HG02970 (cell line): ENCODE data around the gene DEFB118.
"Not testable (repeated sequence)": the region's sequence is repeated elsewhere in the genome, so short reads cannot be mapped to it uniquely, and the experiment has no call there.

ENCODE experiments used
- ATAC-seq: cut with Tn5 transposase; IDR thresholded peaks from one replicate; pipeline ENCODE4 v1.9.1; 2021; ENCODE audit warnings: mild to moderate bottlenecking, moderate library complexity, moderate number of reproducible peaks; ENCODE audit not compliant: unreplicated experiment, low FRiP score

Gene DEFB118, protein sequence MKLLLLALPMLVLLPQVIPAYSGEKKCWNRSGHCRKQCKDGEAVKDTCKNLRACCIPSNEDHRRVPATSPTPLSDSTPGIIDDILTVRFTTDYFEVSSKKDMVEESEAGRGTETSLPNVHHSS

GRCh38 chr20:31368301-31368700 is at the start of gene DEFB118:
DEFB118 (plus strand) TSS chr20:31368601; CDS start chr20:31368651, 50 bp downstream.
- no peak for ATAC-seq

DNA sequence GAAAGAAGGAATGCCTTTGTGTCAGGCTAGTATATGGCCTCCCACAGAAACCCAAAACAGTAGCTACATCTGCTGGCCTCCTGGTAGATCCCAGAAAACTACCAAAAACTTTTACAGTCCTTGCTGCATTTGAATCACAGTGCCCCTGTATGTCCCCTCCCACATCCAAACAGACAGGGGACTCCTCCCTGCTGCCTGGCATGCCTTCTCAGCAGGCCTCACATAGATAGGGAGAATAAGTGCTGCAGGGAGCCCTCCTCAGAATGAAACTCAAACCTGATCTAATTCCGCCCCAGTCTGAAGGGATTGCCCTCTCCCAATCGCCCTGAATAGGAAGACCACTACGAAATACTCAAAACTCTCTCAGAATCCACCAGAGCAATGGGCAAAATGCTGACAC is 45.9 kb upstream of the DEFB118 start:
- ATAC-seq = no peak

DNA sequence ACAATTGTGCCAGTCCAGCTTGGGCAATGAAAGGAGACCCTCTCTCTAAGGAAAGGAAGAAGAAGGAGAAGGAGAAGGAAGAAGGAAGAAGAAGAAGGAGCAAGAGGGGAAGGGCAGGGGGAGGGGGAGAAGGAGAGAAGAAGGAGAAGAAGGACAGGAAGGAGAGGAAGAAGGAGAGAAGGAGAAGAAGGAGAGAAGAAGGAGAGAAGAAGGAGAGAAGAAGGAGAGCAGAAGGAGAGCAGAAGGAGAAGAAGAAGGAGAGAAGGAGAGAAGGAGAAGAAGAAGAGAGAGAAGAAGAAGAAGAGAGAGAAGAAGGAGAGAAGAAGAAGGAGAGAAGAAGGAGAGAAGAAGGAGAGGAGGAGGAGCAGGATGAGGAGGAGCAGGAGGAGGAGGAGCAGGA is 37.5 kb upstream of the DEFB118 start:
- no peak for ATAC-seq

DNA sequence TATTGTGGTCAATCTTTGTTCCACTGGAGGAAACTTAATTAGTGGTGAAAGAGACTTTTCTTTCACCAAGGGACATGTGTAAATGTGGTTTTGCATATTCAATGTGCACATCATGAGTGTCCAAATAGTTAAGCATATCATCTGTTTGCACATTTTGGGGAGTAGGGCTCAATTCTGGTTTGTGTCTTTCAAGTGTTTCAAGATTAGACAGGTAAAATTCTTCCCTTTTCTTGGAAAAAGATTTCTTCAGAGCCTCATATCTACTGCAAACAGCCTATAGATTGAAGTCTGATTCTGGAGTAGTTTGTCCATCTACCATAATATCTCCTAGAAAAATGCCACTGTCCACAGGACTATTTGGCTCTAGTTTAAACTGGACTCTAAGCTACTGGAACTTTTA is 26.9 kb upstream of the DEFB118 start:
- no peak for ATAC-seq

- no peak for ATAC-seq
Measured at GRCh38 chr20:31355981-31356380, 12.4 kb upstream of the DEFB118 start.

DNA sequence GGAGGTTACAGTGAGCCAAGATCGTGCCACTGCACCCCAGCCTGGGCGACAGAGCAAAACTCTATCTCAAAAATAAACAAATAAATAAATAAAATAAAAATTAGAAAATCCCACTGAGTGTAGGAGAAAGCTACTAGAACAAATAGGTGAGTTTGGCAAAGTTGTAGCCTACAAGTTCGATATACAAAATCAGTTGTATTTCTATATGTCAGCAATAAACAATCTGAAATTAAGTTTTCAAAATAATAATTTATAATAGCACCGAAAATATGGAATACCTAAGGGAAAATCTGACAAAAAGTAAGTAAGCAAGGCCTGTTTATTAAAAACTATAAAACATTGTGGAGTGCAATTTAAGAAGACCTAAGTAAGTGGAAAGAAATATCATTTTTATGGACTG is 5.1 kb upstream of the DEFB118 start:
- ATAC-seq = no peak

DNA sequence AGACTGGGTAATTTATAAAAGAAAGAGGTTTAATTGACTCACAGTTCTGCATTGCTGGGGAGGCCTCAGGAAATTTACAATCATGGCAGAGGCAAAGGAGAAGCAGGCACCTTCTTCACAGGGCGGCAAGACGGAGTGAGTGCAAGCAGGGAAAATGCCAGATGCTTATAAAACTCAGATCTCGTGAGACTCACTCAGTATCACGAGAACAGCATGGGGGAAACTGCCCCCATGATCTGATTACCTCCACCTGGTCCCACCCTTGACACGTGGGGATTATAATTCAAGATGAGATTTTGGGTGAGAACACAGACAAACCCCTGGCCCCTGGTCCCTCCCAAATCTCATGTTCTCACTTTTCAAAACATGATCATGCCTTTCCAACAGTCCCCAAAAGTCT is 4.1 kb upstream of the DEFB118 start:
- ATAC-seq = not testable (repeated sequence)

DNA sequence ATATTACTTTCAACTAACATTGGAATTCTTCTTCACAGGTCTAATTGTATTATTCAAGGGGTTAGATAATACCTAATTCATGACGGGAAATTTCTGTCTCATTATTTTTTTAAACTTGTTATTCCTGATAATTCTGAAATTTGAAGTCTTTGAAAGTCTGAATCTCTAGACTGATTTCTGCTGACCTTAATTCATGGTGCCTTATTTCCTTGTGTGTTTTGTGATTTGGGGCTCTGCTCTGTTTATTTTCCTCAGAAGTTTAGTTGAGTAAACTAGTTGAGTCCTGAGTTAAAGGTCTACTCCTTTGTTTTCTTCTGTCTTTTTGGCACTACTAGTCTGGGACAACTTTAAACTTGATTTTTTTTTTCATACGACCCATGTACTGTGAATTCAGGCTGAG is 5.9 kb downstream of the DEFB118 start:
- no peak for ATAC-seq

DNA sequence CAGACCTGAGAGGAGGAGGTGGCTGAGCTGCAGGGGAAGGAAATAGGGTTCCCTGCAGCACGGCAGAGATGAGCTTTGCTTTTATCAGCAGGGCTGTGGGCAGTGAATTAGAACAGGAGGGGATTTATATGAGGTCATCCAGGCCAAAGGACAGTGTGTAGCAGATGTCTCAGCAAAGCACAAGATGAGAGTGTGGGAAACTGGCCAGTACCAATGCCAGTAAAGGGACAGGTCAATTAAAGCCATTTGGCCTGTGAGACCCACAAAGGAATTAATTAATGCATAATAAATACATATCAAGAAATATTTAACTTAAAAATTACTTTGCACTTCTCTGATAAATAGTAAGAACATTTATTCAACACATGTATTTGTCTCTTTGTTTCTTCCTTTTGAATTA is 22.1 kb downstream of the DEFB118 start, which contains the start of gene DEFB119:
Gene DEFB119 (minus strand): TSS at position 101 of the 400 bp plus-strand sequence. CDS start 107 bp downstream, outside the sequence.
- ATAC-seq = no peak

GRCh38 chr20:31392836-31393235 is 24.4 kb downstream of the DEFB118 start:
- ATAC-seq = no peak

- no peak for ATAC-seq
Measured at GRCh38 chr20:31394900-31395299, 26.5 kb downstream of the DEFB118 start.

- no peak for ATAC-seq
Measured at GRCh38 chr20:31403886-31404285, 35.5 kb downstream of the DEFB118 start.

- no peak for ATAC-seq
Measured at GRCh38 chr20:31406115-31406514, 37.7 kb downstream of the DEFB118 start, which contains the start of gene DEFB121. DEFB121 (minus strand) TSS chr20:31406215; CDS start chr20:31406152, 63 bp downstream.

GRCh38 chr20:31410011-31410410 is 41.6 kb downstream of the DEFB118 start:
- ATAC-seq = no peak

- no peak for ATAC-seq
Measured at GRCh38 chr20:31414381-31414780, 46.0 kb downstream of the DEFB118 start.

DNA sequence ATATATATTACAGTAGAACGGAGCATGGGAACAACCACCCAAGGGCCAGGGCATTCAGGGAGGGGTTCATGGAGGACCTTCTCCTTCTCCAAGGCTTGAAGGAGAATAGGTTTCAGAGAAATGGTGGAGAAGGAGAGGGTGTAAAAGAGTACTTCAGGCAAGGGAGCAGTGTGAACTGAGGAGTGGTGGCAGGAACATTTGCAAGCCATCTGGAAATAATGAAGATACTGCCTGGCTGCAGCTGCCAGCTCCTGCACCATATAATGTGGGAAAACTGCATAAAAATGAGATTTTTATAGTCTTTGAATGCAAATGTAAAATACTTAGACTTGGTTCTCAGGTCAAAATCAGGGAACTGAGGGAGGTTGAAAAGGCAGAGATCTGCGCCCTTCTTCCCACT is 47.3 kb downstream of the DEFB118 start:
- no peak for ATAC-seq

- ATAC-seq = no peak
Measured at GRCh38 chr20:31418307-31418706, 49.9 kb downstream of the DEFB118 start.
